H9 (cell line): ENCODE results near the gene CCDC150. TPM values are rescaled to one million over a fixed set of nuclear protein-coding genes. Genes with fewer than 3 reads are reported as not detected.

Experiments used
- DNase-seq: peaks from one replicate; pipeline ENCODE4 v3.0.0-alpha.2; 2017
- H2AFZ ChIP-seq: one replicate; pipeline ENCODE4 v1.6.1; 2013; ENCODE audit warnings: mild to moderate bottlenecking, low read length, control low read depth, moderate library complexity
- H2AK5ac ChIP-seq: 2 replicates; pipeline ENCODE4 v1.6.1; 2013; ENCODE audit warnings: low read length, control low read depth, mixed read lengths; ENCODE audit not compliant: insufficient read length
- H2BK120ac ChIP-seq: one replicate; pipeline ENCODE4 v1.6.1; 2013; ENCODE audit warnings: low read depth, mild to moderate bottlenecking, low read length, control low read depth, inconsistent platforms; ENCODE audit not compliant: poor library complexity, severe bottlenecking
- H2BK12ac ChIP-seq: 2 replicates; pipeline ENCODE4 v1.6.1; 2013; ENCODE audit warnings: low read length, control low read depth, mixed read lengths, low read depth; ENCODE audit not compliant: insufficient read length
- H2BK15ac ChIP-seq: 2 replicates; pipeline ENCODE4 v1.6.1; 2013; ENCODE audit warnings: low read depth, low read length, control low read depth
- H2BK20ac ChIP-seq: one replicate; pipeline ENCODE4 v1.6.1; 2013; ENCODE audit warnings: low read depth, mild to moderate bottlenecking, low read length, control low read depth, inconsistent platforms; ENCODE audit not compliant: poor library complexity, severe bottlenecking
- H2BK5ac ChIP-seq: 2 replicates; pipeline ENCODE4 v1.6.1; 2013; ENCODE audit warnings: low read length, control low read depth, mixed read lengths; ENCODE audit not compliant: insufficient read length
- H3K14ac ChIP-seq: 2 replicates; pipeline ENCODE4 v1.6.1; 2013; ENCODE audit warnings: low read length, control low read depth; ENCODE audit not compliant: insufficient read depth
- H3K18ac ChIP-seq: 2 replicates; pipeline ENCODE4 v1.6.1; 2013; ENCODE audit warnings: low read depth, mild to moderate bottlenecking, mixed read lengths, low read length, control low read depth; ENCODE audit not compliant: insufficient read length
- H3K23ac ChIP-seq: 2 replicates; pipeline ENCODE4 v1.6.1; 2013; ENCODE audit warnings: low read length, control low read depth, mixed read lengths, low read depth; ENCODE audit not compliant: insufficient read length
- H3K23me2 ChIP-seq: 2 replicates; pipeline ENCODE4 v1.6.1; 2013; ENCODE audit warnings: low read depth, mild to moderate bottlenecking, mixed read lengths, low read length, control low read depth; ENCODE audit not compliant: insufficient read length, poor library complexity, severe bottlenecking
- H3K27ac ChIP-seq: 2 replicates; pipeline ENCODE4 v1.5.1; 2013; ENCODE audit warnings: low read length, control low read depth, mixed read lengths, low read depth; ENCODE audit not compliant: insufficient read length
- H3K27me3 ChIP-seq: 2 replicates; pipeline ENCODE4 v1.6.1; 2013; ENCODE audit warnings: low read length, control low read depth, inconsistent platforms; ENCODE audit not compliant: insufficient read depth
- H3K4ac ChIP-seq: 2 replicates; pipeline ENCODE4 v1.6.1; 2013; ENCODE audit warnings: low read depth, mild to moderate bottlenecking, control low read depth, inconsistent platforms, low read length, moderate library complexity
- H3K4me1 ChIP-seq: 2 replicates; pipeline ENCODE4 v1.6.1; 2013; ENCODE audit warnings: low read length, control low read depth, inconsistent platforms; ENCODE audit not compliant: insufficient read depth
- H3K4me2 ChIP-seq: 2 replicates; pipeline ENCODE4 v1.6.1; 2013; ENCODE audit warnings: low read length, control low read depth, mixed read lengths; ENCODE audit not compliant: insufficient read length, insufficient read depth
- H3K56ac ChIP-seq: 2 replicates; pipeline ENCODE4 v1.6.1; 2013; ENCODE audit warnings: low read depth, mild to moderate bottlenecking, mixed read lengths, low read length, control low read depth; ENCODE audit not compliant: insufficient read length
- H3K79me1 ChIP-seq: 2 replicates; pipeline ENCODE4 v1.6.1; 2013; ENCODE audit warnings: low read depth, mild to moderate bottlenecking, moderate library complexity, low read length, control low read depth, inconsistent platforms; ENCODE audit not compliant: insufficient read depth, poor library complexity, severe bottlenecking
- H3K79me2 ChIP-seq: 2 replicates; pipeline ENCODE4 v1.6.1; 2013; ENCODE audit warnings: low read length, control low read depth, inconsistent platforms; ENCODE audit not compliant: insufficient read depth
- H3K9ac ChIP-seq: 2 replicates; pipeline ENCODE4 v1.6.1; 2013; ENCODE audit warnings: low read length, control low read depth, mixed read lengths; ENCODE audit not compliant: insufficient read length; ENCODE audit errors: extremely low read depth
- H3K9me3 ChIP-seq: one replicate; pipeline ENCODE4 v1.6.1; 2013; ENCODE audit warnings: low read depth, low read length, inconsistent platforms; ENCODE audit not compliant: control insufficient read depth
- H3T11ph ChIP-seq: one replicate; pipeline ENCODE4 v1.6.1; 2013; ENCODE audit warnings: mild to moderate bottlenecking, low read length, control low read depth, inconsistent platforms
- H4K20me1 ChIP-seq: one replicate; pipeline ENCODE4 v1.6.1; 2013; ENCODE audit not compliant: control insufficient read depth, insufficient read length, insufficient read depth
- H4K5ac ChIP-seq: 2 replicates; pipeline ENCODE4 v1.6.1; 2013; ENCODE audit warnings: low read depth, mild to moderate bottlenecking, mixed read lengths, low read length, control low read depth; ENCODE audit not compliant: insufficient read length
- H4K8ac ChIP-seq: replicated peaks from 2 replicates; pipeline ENCODE4 v1.6.1; 2013; ENCODE audit warnings: low read length, control low read depth, mixed read lengths, low read depth; ENCODE audit not compliant: insufficient read length
- H4K91ac ChIP-seq: 2 replicates; pipeline ENCODE4 v1.6.1; 2013; ENCODE audit warnings: low read depth, mild to moderate bottlenecking, moderate library complexity, mixed read lengths, low read length, control low read depth; ENCODE audit not compliant: insufficient read length
- H3K27ac Mint-ChIP-seq, 3 experiments: 2 replicates in 2 of 3; 3 replicates in 1 of 3; pipeline ENCODE4 v1.8.0; 2020 to 2021; ENCODE audit warnings: mixed read lengths in 3 of 3, mild to moderate bottlenecking in 1 of 3, moderate library complexity in 1 of 3
- H3K27me3 Mint-ChIP-seq: 2 replicates; pipeline ENCODE4 v1.8.0; 2021; ENCODE audit warnings: low read depth, mild to moderate bottlenecking, moderate library complexity, mixed read lengths
- H3K36me3 Mint-ChIP-seq, 3 experiments: 2 replicates in 2 of 3; 3 replicates in 1 of 3; pipeline ENCODE4 v1.8.0; 2020 to 2021; ENCODE audit warnings: low read depth in 3 of 3, mixed read lengths in 3 of 3; ENCODE audit not compliant: insufficient read depth in 1 of 3
- H3K4me1 Mint-ChIP-seq, 2 experiments: 2 replicates each; pipeline ENCODE4 v1.8.0; 2020; ENCODE audit warnings: mixed read lengths in 2 of 2
- H3K4me3 Mint-ChIP-seq, 2 experiments: 2 replicates in 1 of 2; 3 replicates in 1 of 2; pipeline ENCODE4 v1.8.0; 2020 to 2021; ENCODE audit warnings: mild to moderate bottlenecking in 2 of 2, mixed read lengths in 2 of 2, moderate library complexity in 1 of 2
- H3K9me3 Mint-ChIP-seq, 2 experiments: 2 replicates in 1 of 2; 3 replicates in 1 of 2; pipeline ENCODE4 v1.8.0; 2020; ENCODE audit warnings: mild to moderate bottlenecking in 2 of 2, mixed read lengths in 2 of 2, moderate library complexity in 1 of 2
- WGBS: extraction: QIAGEN DNeasy Blood & Tissue Kit; methylation state at CpG from one replicate; pipeline ENCODE4 v1.1.7; 2013; ENCODE audit warnings: missing lambda C conversion rate, low lambda C conversion rate, mixed read lengths; ENCODE audit not compliant: insufficient read length; ENCODE audit errors: extremely low coverage; 5-methylcytosine and 5-hydroxymethylcytosine counted together
- total RNA-seq: library from RNA; stranded (reverse); gene quantifications from 2 replicates; pipeline ENCODE4 v1.2.1, GENCODE V29; 2021
- TF ChIP-seq, protein P1 (sequence below): fragments of 200-600 bp; sonication (generic); conservative IDR thresholded peaks from 3 replicates; pipeline ENCODE4 v1.8.0; 2021; ENCODE audit warnings: antibody characterized with exemption, mild to moderate bottlenecking

Gene CCDC150
- total RNA-seq, 1 experiment from 2014 or later: 26.2 TPM

GRCh38 chr2:196657333-196657732 is 17.8 kb downstream of the CCDC150 start:
- peaks cover 16% of the 10 kb centered on the region for H3K79me1 ChIP-seq
- peaks cover 0 to 9% of the 10 kb centered on the region in 2 experiments; a peak in 2 of 4 replicates for H3K4me1 Mint-ChIP-seq
- no peak overlapping the region for H3K4me3 Mint-ChIP-seq
- no peak overlapping the region for H3K23ac ChIP-seq
- H3K56ac ChIP-seq: no peak overlapping the region
- H3K9me3 ChIP-seq: peaks cover 19% of the 10 kb centered on the region
- peaks cover 21% of the 10 kb centered on the region in 2 experiments for H3K9me3 Mint-ChIP-seq
- no peak overlapping the region for H3K4me2 ChIP-seq
- H3K18ac ChIP-seq: no peak overlapping the region
- no peak overlapping the region for H2AK5ac ChIP-seq
- H3K79me2 ChIP-seq: peaks cover 21% of the 10 kb centered on the region
- H2AFZ ChIP-seq: no peak overlapping the region
- no peaks in the 10 kb centered on the region for H4K20me1 ChIP-seq
- no peak overlapping the region for H3K27ac ChIP-seq
- TF ChIP-seq, protein P1, sequence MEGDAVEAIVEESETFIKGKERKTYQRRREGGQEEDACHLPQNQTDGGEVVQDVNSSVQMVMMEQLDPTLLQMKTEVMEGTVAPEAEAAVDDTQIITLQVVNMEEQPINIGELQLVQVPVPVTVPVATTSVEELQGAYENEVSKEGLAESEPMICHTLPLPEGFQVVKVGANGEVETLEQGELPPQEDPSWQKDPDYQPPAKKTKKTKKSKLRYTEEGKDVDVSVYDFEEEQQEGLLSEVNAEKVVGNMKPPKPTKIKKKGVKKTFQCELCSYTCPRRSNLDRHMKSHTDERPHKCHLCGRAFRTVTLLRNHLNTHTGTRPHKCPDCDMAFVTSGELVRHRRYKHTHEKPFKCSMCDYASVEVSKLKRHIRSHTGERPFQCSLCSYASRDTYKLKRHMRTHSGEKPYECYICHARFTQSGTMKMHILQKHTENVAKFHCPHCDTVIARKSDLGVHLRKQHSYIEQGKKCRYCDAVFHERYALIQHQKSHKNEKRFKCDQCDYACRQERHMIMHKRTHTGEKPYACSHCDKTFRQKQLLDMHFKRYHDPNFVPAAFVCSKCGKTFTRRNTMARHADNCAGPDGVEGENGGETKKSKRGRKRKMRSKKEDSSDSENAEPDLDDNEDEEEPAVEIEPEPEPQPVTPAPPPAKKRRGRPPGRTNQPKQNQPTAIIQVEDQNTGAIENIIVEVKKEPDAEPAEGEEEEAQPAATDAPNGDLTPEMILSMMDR: no peak
- no peak overlapping the region for H2BK20ac ChIP-seq
- no peak overlapping the region for H2BK5ac ChIP-seq
- WGBS: no CpG with 5 or more reads among the region's 2 CpGs
- no peak overlapping the region for H4K91ac ChIP-seq
- H4K5ac ChIP-seq: no peak overlapping the region
- no peak overlapping the region for H2BK12ac ChIP-seq
- H2BK120ac ChIP-seq: no peak overlapping the region
- no peaks in the 10 kb centered on the region for H3K4me1 ChIP-seq
- no peaks in the 10 kb centered on the region for H3K23me2 ChIP-seq
- H3K14ac ChIP-seq: no peak overlapping the region
- H2BK15ac ChIP-seq: no peak overlapping the region
- H4K8ac ChIP-seq: no peak overlapping the region
- H3K4ac ChIP-seq: no peak overlapping the region
- H3K27me3 Mint-ChIP-seq: no peaks in the 10 kb centered on the region
- no peaks in the 10 kb centered on the region for H3K27me3 ChIP-seq
- H3K9ac ChIP-seq: no peak overlapping the region
- H3K27ac Mint-ChIP-seq: no peak overlapping the region
- no peak for DNase-seq
- no peak overlapping the region for H3T11ph ChIP-seq
- H3K36me3 Mint-ChIP-seq: peaks cover 42 to 58% (median 42%) of the 10 kb centered on the region in 3 experiments
